HG03442 (cell line): ENCODE data around the gene TIMM44.
"Not testable (repeated sequence)": the region's sequence is repeated elsewhere in the genome, so short reads cannot be mapped to it uniquely, and the experiment has no call there.

ENCODE experiments used
- ATAC-seq: cut with Tn5 transposase; IDR thresholded peaks from one replicate; pipeline ENCODE4 v1.9.1; 2021; ENCODE audit warnings: mild to moderate bottlenecking, moderate library complexity; ENCODE audit not compliant: unreplicated experiment

Gene TIMM44

GRCh38 chr19:7926021-7926726 lies 17.3 kb downstream of the TIMM44 start, which contains the start of gene CTXN1:
Gene CTXN1, minus strand, starts transcription at chr19:7926135. Its CDS starts 597 bp downstream, at chr19:7925538.
- ATAC-seq: no peak

DNA sequence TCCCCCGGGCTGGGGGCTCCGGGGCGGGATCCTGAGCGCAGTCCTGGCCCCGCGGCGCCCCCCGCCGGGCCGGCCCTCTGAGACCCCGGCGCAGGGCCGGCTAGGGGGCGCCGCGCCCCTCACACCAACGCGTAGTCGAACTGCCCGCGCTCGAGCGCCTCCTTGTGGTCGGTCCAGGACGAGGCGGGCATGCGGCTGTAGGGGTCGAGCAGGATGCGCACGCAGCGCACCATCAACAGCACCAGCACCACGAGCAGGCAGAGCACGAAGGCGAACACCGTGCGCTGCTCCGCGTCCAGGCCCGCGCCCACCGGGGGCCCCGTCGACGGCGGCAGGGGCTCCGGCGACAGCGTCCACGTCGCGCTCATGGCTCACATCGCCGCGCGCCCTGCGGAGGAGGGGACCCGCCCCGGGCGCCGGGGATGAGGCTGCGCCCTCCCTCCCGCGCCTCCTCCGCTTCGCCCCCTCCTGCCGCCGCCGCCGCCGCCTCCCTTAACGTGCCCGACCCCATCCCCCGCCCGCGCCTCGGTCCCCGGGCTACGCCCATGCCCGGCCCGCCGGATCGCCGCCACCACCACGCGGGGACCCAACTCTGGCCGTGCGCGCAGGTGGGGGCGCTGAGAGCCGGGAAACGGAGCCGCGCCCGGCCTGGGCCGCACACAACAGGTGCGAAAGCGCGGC lies 18.2 kb downstream of the TIMM44 start:
- no peak for ATAC-seq

DNA sequence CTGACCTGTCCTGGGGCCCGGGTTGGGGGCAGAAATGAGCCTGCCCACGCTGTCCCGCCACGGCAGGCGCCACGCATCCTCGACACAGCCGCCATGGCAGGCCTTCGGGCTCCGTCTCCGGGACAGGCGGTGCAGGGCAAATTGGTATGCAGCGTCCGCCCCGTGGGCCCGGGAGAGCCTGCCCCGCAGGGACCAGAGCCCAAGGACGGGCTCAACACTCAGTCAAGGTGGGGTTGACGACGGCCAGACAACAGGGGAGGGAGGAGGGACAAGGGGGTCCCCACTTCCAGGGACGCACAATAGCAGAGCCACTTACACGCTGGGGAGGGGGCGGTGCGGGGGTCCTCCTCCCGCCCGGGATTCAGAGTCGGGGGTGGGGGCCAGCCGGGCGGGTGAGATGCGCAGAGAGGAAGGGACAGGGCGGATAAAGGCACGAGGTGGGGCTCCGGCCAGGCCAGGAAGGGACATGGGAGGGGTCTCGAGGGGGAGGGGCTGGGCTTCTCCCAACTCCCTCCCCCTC lies 18.8 kb downstream of the TIMM44 start:
- ATAC-seq: no peak

GRCh38 chr19:7924241-7924640 lies 19.2 kb downstream of the TIMM44 start:
- ATAC-seq: no peak

- ATAC-seq: no peak
Measured at GRCh38 chr19:7923295-7924191, 19.9 kb downstream of the TIMM44 start.

DNA sequence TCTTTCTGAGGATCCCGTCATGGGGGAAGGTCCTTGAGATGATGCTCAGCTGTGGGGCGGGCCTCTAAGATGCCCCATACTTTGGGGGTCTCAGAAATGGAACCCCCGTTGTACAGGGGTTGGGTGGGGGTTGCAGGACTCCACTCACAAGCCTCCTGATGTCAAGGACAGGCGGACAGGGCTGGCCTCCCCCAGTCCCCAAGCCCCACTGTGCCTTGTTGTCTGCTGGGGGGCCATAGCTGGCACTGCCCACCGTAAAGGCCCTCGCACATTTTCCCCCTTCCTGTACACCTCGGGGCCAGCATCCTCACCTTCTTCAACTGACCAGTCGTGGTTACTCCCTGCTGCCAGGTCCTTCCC lies 20.6 kb downstream of the TIMM44 start:
- ATAC-seq: no peak

GRCh38 chr19:7921967-7922835 lies 21.3 kb downstream of the TIMM44 start:
- no peak for ATAC-seq

DNA sequence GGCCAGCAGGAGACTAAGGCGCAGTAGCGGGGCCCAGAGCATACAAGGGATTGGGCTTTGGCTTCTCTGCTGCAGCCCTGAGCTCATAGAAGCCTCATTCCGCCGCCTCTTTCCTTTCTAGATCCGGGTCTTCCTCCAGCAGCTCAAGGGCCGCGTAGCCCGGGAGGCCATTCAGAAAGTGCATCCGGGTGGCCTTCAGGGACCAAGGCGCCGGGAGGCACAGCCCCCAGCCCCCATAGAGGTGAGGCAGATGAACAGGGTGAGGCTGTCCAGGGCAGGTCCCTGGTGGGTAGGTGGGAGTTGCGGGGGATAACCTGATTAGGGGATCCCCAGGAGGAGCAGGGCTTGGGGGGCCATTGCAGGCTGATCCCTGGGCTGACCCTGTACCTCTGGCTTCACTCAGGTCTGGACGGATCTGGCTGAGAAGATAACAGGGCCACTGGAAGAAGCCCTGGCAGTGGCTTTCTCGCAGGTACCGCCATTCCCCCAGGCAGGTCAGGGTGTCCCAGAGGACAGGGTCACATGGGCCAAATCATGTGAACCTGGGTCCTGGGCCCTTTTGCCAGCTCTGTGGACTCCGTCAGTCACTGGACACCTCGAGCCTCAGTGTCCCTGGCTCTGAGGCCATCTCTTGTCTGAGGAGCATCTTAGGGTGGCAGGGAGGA lies 22.0 kb downstream of the TIMM44 start:
- no peak for ATAC-seq

DNA sequence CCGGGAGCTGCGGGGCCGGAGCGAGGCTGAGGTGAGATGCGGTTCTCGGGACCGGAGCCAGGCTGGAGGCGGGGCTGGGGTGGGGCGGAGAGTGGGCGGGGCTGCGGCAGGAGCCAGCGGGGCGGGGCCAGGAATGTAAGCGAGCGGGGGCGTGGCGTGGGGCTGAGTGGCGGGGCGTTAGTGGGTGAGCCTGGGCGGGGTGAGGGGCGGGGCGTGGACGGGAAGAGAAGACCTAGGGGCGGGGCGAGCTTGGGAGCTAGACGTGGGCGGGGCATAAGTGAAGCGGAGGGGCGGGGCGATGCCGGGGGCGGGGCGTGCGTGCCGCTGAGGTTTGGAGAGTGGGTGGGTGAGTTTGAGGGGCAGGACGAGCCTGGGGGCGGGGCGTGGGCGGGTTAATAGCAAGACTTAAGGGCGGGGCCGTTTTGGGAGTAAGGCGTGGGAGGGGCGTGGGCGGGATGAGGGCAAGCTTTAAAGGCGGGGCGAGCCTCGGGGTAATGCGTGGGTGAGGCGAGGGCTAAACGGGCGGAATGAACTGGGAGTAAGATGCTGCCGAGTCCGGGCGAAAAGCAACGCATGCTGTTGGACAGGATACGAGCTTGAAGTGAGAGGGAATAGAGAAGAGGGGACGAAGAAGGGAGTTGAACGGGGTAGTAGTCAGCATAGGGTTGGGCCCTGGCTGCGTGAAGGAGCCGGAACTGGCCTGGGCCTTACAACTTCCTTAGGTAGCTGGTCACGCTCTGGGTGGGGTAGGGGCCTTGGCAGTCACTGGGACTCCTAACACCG lies 22.8 kb downstream of the TIMM44 start:
- peak; percentile 40 for ATAC-seq

GRCh38 chr19:7919610-7920518 lies 23.6 kb downstream of the TIMM44 start, which contains the start of gene SNAPC2:
Gene SNAPC2, plus strand, starts transcription at chr19:7920338. Its CDS starts 29 bp downstream, at chr19:7920367.
- peak; percentile 51 for ATAC-seq

DNA sequence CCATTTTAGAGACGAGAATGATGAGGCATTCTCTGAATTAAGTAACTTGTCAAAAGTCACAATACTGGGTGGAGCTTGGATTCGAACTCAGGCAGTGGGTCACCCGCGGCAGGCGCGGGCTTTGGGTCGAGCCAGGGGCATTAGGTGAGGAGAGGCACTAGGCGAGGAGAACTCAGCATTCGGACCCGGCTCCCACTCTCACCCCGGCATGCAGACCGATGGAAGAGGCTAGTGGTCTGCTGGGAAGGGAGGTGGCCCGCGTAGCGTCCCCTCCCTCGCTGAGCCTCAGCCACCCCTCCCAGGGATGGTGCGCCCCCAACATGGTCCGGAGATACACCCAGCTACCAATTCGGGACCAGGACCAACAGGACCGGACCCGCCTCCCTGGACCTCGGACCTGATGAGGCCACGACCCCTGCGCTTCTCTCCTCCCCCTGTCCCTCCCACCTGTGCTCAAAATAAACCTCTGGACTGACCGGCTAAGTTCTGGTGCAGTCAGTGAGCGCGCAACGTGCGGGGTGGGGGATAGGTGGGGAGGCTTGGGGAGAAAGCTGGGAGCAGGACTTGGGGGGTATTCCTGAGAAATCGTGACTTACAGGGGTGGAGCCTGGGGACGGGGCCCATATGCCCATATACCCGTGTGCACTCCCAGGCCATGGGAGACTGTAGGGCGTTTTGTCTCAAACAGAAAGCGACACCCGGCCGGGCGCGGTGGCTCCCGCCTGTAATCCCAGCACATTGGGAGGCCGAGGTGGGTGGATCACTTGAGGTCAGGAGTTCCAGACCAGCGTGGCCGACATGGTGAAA lies 24.6 kb downstream of the TIMM44 start:
- ATAC-seq: no peak

- not testable (repeated sequence) for ATAC-seq
Measured at GRCh38 chr19:7918062-7918614, 25.3 kb downstream of the TIMM44 start.

DNA sequence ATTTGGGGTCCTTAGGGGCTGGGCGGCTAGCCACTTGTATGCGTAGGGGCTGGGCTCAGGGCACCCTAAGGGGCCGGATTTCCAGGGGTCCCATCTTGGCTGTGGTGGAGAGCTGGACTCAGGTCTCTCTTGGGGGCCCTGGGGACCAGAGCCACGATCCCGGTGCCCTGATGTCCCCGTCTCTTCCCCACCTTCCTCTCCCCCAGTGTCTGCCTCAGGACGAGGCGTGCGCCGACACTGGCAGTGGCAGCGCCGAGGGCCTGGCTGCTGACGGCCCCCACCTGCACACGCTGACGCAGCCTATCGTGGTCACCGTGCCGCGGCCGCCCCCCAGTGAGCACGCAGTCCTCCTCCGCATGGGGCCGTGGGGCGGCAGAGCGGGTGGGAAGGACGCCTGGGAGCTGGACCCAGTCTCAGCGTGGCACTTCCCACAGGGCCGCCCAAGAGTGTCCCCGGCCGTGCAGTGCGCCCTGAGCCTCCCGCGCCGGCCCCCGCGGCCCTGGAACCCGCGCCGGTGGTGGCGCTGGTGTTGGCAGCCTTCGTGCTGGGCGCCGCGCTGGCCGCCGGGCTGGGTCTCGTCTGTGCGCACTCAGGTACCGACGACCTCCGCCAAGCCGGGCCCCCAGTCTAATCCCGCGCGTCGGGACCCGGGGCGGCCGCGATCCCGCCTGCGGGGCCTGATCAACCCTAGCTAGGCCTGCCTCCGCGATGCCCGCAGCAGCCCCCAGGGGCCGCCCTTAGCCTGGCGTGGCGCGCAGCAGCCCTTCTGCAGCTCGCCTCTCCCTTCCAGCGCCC lies 26.0 kb downstream of the TIMM44 start:
- no peak for ATAC-seq

GRCh38 chr19:7916955-7917266 lies 26.6 kb downstream of the TIMM44 start:
- ATAC-seq: no peak

DNA sequence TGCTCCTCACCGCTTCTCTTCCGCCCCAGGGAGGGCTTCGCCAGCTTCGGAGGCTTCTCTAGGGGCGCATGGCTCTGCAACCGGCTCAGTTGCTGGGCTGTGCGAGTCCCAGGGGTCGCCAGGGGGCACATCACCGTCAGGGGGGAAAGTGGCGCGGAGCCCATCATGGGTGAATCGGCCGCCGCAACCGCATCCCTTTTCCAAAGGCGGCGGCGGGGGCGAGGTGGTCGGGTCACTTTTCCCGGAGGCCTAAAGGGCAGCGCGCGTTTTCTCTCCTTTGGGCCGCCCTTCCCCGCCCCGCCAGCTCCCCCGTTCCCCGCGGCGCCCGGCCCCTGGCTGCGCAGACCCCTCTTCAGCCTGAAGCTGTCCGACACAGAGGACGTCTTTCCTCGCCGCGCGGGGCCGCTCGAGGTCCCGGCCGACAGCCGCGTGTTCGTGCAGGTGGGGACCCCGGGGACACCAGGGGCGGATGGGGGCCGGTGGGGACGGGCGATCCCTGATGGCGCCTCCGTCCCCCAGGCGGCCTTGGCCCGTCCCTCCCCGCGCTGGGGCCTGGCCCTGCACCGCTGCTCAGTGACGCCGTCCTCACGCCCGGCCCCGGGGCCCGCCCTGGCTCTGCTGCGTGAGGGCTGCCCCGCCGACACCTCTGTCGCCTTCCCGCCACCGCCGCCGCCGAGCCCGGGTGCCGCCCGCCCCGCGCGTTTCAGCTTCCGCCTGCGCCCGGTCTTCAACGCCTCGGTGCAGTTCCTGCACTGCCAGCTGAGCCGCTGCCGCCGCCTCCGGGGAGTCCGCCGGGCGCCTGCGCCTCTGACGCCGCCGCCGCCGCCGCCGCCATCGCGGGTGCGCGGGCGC lies 27.1 kb downstream of the TIMM44 start:
- no peak for ATAC-seq
